GM18858 (cell line): Measurements from ENCODE around the gene TBC1D2B.
"Not testable (repeated sequence)": the region's sequence is repeated elsewhere in the genome, so short reads cannot be mapped to it uniquely, and the experiment has no call there.

Experiments used
- ATAC-seq: cut with Tn5 transposase; IDR thresholded peaks from one replicate; pipeline ENCODE4 v1.9.1; 2021; ENCODE audit not compliant: unreplicated experiment

Gene TBC1D2B

DNA sequence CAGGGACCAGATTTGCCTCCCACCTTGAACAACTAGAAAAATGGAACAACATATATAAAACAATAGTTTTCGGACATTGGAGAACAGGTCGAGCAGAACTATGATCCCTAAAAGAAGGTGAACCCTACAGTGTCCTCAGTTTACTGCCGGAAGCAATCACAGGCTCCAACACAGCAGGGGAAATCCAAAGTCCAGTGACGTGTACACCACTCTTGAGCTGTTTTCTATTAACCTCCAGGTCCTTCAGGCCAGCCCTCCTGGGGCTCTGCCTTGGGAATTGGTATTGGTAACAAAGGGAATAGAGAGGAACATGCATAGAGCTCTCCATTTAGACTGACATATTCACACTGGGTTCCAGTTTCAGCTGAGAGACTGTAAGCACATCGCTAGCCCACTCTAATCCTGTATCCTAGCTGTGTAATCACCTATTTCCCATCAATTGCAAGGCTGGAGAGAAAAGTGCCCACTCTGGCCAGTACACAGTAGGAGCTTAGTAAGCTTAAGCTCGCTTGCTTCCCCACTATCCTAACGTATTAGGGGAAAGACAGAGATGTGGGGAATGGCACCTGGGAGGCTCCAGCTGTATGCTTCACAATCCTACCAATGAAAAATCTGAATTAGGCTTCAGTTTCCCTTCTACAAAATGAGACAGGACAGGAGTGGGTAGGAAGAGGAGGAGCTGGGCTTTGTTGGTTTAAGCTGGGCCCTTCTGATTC, 118.6 kb downstream of the TBC1D2B start:
- ATAC-seq: not testable (repeated sequence)

DNA sequence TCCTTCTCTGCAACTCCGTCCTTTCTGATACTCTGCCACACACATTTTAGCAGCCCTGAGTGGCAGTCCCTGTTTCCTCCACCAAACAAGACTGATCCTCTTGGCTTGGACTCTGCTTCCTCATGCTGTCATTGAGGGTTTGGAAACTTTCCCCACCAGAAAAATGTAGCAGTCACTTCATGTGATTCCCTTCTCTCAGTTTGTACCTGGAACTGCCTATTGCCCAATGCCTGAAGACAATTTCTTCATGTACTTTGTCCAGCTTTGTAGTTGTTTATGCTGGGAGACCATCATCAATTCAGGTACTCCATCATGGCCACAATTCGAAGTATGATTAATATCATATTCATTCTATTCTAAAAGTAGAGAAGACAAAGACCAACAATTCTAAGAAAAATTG, 119.5 kb downstream of the TBC1D2B start:
- not testable (repeated sequence) for ATAC-seq

DNA sequence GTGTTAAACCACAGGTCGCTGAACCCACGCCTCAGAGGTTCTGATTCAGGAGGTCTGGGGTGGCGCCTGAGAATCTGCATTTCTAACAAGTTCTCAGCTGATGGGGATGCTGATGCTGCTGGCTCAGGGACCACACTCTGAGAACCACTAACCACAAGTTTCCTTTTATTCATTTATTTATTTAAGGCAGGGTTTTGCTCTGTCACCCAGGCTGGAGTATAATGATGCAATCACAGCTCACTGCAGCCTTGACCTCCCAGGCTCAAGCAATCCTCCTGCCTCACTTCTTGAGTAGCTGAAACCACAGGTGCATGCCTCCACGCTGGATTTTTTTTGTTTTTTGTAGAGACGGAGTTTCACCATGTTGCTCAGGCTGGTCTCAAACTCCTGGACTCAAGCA, 123.6 kb downstream of the TBC1D2B start:
- ATAC-seq: not testable (repeated sequence)

DNA sequence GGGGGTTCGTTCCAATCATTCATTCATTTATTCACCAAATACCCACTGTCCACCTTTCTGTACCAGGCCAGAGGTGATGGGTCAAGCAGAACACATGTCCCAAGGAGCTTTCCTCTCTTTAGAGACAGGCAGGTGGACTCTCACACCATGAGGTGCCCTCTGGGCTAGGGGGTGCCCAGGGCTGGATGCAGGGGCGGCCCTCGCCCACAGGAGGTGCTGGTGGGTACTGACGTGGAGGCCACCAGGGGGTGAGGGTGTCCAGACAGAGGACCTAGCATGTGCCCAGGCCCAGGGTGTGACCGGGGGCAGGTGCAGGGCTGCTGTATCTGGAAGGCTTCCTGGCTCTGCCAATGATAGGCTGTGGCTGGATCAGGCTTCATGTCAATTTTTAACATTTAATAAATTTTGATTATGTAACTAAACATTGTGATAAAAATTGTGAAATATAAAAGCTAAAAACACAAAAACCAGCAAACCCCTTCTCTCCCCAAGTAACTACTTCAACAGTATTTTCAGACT, 124.5 kb downstream of the TBC1D2B start:
- ATAC-seq: not testable (repeated sequence)

DNA sequence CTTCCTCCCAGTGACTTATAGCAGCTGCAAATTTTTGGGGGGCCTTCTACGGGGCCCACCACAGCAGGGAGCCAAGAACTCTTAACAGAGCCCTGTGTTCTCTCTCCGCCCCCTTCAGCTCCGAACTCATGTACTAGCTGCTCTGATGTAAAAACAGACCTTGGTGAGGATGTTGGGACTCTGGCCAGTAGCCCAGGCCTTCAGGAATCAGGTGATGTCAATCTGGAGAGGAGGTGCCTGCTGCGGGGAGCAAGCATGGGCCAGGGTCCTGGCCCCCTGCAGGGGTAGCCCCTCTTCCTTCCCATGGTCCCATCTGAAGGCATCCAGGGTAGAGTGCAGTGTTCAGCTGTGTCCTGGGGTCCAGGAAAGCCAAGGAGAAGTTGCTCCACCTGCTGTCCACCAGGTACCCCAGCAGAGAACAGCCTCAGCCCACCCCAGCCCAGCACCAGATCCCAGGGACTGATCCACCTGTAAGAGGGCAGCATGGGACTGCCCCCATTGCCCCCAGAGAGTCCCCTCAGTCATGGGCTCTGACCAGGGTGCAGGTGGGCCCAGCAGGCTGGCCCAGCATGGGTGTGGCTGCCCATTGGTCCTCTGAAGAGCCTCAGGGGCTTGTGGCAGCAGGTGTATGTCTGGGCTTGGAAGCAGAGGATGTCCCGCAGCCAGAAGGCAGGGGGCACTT, 126.3 kb downstream of the TBC1D2B start:
- ATAC-seq: not testable (repeated sequence)

DNA sequence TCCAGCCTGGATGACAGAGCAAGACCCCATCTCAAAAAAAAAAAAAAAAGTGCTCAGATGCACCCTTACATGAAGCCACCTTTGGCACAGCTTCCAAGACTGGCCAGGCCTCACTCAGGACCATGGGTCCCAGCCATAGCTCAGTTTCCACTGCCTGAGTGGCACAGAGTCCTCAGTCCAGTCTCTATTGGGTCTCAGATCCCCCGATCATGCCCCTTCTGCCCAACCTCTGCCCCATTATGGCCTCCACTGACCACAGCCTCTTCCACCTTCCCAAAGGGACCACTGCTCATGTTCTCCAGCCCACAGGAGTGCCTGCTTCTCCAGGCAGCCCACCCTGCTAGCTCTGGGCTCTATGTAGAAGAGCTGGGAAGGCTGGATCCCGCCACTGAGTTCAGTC, 127.0 kb downstream of the TBC1D2B start:
- not testable (repeated sequence) for ATAC-seq

DNA sequence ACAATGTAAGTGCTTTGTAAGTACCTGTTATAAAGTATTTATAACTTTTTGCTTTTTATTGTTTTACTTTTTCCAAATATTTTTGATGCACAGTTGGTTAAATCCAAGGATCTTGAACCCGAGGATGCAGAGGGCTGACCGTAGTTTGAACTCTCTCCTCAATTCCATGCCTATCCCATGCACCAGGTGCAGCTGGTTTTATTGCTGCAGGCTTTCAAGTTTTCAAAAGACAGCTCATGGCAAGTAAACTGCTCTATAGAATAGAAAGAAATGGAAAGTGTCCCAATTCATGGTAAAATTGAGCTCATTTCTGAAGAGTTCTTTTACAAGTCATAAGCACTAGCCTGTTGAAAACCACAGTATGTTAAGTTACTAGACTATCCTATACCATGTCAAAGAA, 131.9 kb downstream of the TBC1D2B start:
- no peak for ATAC-seq
